ENCODE data around the gene ITPK1.

The ITPK1 gene

GRCh38 chr14:92934196-92935085 is 181.3 kb downstream of the ITPK1 start:
- no peak overlapping the region for H3K4me3 ChIP-seq (replicated peaks; ENCODE audit: low read depth, low read length)
- TF ChIP-seq CTCF (IDR thresholded peaks at IDR 0.05; ENCODE audit: low read length, missing control alignments), result no peak
- DNase-seq (ENCODE audit: low read depth), result no peak

GRCh38 chr14:92933481-92933880 is 182.2 kb downstream of the ITPK1 start:
- no peak overlapping the region for H3K4me3 ChIP-seq (replicated peaks; ENCODE audit: low read depth, low read length)
- DNase-seq (ENCODE audit: low read depth), result no peak
- no peak for TF ChIP-seq CTCF (IDR thresholded peaks at IDR 0.05; ENCODE audit: low read length, missing control alignments)

GRCh38 chr14:92932448-92933395 is 183.0 kb downstream of the ITPK1 start:
- TF ChIP-seq CTCF (IDR thresholded peaks at IDR 0.05; ENCODE audit: low read length, missing control alignments), result no peak
- no peak for DNase-seq (ENCODE audit: low read depth)
- H3K4me3 ChIP-seq (replicated peaks; ENCODE audit: low read depth, low read length), result no peak overlapping the region

- DNase-seq (ENCODE audit: low read depth), result no peak
- TF ChIP-seq CTCF (IDR thresholded peaks at IDR 0.05; ENCODE audit: low read length, missing control alignments), result no peak
- no peak overlapping the region for H3K4me3 ChIP-seq (replicated peaks; ENCODE audit: low read depth, low read length)
Observed at GRCh38 chr14:92931681-92932447, 183.9 kb downstream of the ITPK1 start.

- DNase-seq (ENCODE audit: low read depth), result no peak
- TF ChIP-seq CTCF (IDR thresholded peaks at IDR 0.05; ENCODE audit: low read length, missing control alignments), result no peak
- no peak overlapping the region for H3K4me3 ChIP-seq (replicated peaks; ENCODE audit: low read depth, low read length)
Observed at GRCh38 chr14:92930737-92931602, 184.8 kb downstream of the ITPK1 start.

Data from fibroblast of pulmonary artery (primary cell).